Gastroesophageal sphincter (tissue), 4 donors: Measurements from ENCODE around the gene ITPRIPL2. TPM values are rescaled to one million over a fixed set of nuclear protein-coding genes. Genes with fewer than 3 reads are reported as not detected.

Source experiments
- ATAC-seq: fragments of 150-250 bp; one replicate; pipeline ENCODE4 v1.9.1; 2016; ENCODE audit warnings: mild to moderate bottlenecking, moderate library complexity
- H3K27ac ChIP-seq, 4 donors: fragments of 200-600 bp; sonication (generic) in 3 of 4; 1 replicate in 3 of 4; 2 replicates in 1 of 4; pipeline ENCODE4 v1.5.1; 2016 to 2019
- H3K27me3 ChIP-seq: fragments of 200-600 bp; sonication (generic); one replicate; pipeline ENCODE4 v1.5.1; 2019
- H3K36me3 ChIP-seq, 2 donors: fragments of 200-600 bp; sonication (generic); one replicate each; pipeline ENCODE4 v1.5.1; 2019; ENCODE audit warnings: control low read depth in 1 of 2
- H3K4me1 ChIP-seq, 3 donors: fragments of 200-600 bp; sonication (generic); 1 replicate in 2 of 3; 2 replicates in 1 of 3; pipeline ENCODE4 v1.5.1; 2016 to 2019; ENCODE audit warnings: control low read depth in 2 of 3
- H3K4me3 ChIP-seq, 2 donors: fragments of 200-600 bp; sonication (generic); one replicate each; pipeline ENCODE4 v1.5.1; 2019; ENCODE audit warnings: mild to moderate bottlenecking in 1 of 2, moderate library complexity in 1 of 2
- H3K9me3 ChIP-seq, 3 donors: fragments of 200-600 bp; sonication (generic); one replicate each; pipeline ENCODE4 v1.5.1; 2017 to 2019; ENCODE audit warnings: control low read depth in 2 of 3
- CTCF ChIP-seq, 4 experiments: fragments of 200-600 bp in 2 of 4; fragments of 450-650 bp in 2 of 4; sonication (generic) in 1 of 4; IDR thresholded peaks; one replicate each; pipeline ENCODE4 v1.5.1; 2017 to 2019; ENCODE audit warnings: antibody characterized with exemption in 4 of 4, mild to moderate bottlenecking in 2 of 4, moderate library complexity in 2 of 4
- EP300 ChIP-seq: sonication (generic); formaldehyde crosslinking; IDR thresholded peaks from one replicate; pipeline ENCODE4 v1.6.1; 2017; ENCODE audit warnings: antibody characterized with exemption, mild to moderate bottlenecking
- POLR2A ChIP-seq, 2 donors: fragments of 450-650 bp; IDR thresholded peaks; one replicate each; pipeline ENCODE4 v1.6.1; 2017; ENCODE audit warnings: antibody characterized with exemption in 2 of 2, mild to moderate bottlenecking in 2 of 2, moderate library complexity in 1 of 2
- POLR2AphosphoS5 ChIP-seq: sonication (generic); formaldehyde crosslinking; IDR thresholded peaks from one replicate; pipeline ENCODE4 v1.6.1; 2017; ENCODE audit warnings: antibody characterized with exemption
- WGBS, 2 donors: methylation state at CpG; one replicate each; pipeline ENCODE4 v1.1.5; 2018; ENCODE audit warnings: low coverage in 1 of 2; 5-methylcytosine and 5-hydroxymethylcytosine counted together
- total RNA-seq, 4 donors: library from RNA; depleted of rRNA; stranded (reverse); fragments of >200 nt; gene quantifications; one replicate each; pipeline ENCODE4 v1.1.0, GENCODE V29; 2016

Gene ITPRIPL2
- total RNA-seq, 4 donors from 2014 or later, result 53.9 to 115 (median 69.2) TPM

GRCh38 chr16:19102187-19102872, 11.4 kb upstream of the ITPRIPL2 start:
- ATAC-seq, result no peak
- TF ChIP-seq POLR2AphosphoS5 (no peak), EP300 (no peak), CTCF (IDR thresholded peaks at IDR 0.05) (no peak), POLR2A (IDR thresholded peaks at IDR 0.05) (no peak)
- Histone ChIP-seq H3K9me3 (peaks cover 0 to 7% (median 0%) of the 10 kb centered on the region in 3 donors), H3K4me3 (no peak overlapping the region), H3K27me3 (no peaks in the 10 kb centered on the region), H3K36me3 (no peaks in the 10 kb centered on the region), H3K4me1 (no peaks in the 10 kb centered on the region), H3K27ac (no peak overlapping the region)
- WGBS, 2 donors, result 40 to 44% methylated on average over 9 to 12 of the region's 16 CpGs

GRCh38 chr16:19104607-19105006, 9.2 kb upstream of the ITPRIPL2 start:
- ATAC-seq, result no peak

GRCh38 chr16:19105131-19105530, 8.6 kb upstream of the ITPRIPL2 start:
- Histone ChIP-seq H3K4me3 (no peak overlapping the region), H3K36me3 (no peaks in the 10 kb centered on the region), H3K27ac (no peak overlapping the region), H3K4me1 (no peaks in the 10 kb centered on the region), H3K27me3 (no peaks in the 10 kb centered on the region), H3K9me3 (peaks cover 0 to 3% (median 0%) of the 10 kb centered on the region in 3 donors)
- 71 to 76% methylated on average over 3 to 5 of the region's 6 CpGs for WGBS, 2 donors
- no peak for ATAC-seq
- TF ChIP-seq POLR2A (IDR thresholded peaks at IDR 0.05) (no peak), EP300 (no peak), CTCF (IDR thresholded peaks at IDR 0.05) (no peak), POLR2AphosphoS5 (no peak)

More at GRCh38 chr16:19104607-19105006, 9.2 kb upstream of the ITPRIPL2 start:
- Histone ChIP-seq H3K36me3 (no peaks in the 10 kb centered on the region), H3K4me1 (no peaks in the 10 kb centered on the region), H3K4me3 (no peak overlapping the region), H3K9me3 (peaks cover 0 to 7% (median 0%) of the 10 kb centered on the region in 3 donors), H3K27me3 (no peaks in the 10 kb centered on the region), H3K27ac (no peak overlapping the region)
- 47 to 50% methylated on average over 2 of the region's 5 CpGs for WGBS, 2 donors
- TF ChIP-seq EP300, result no peak

- Histone ChIP-seq H3K27me3 (no peaks in the 10 kb centered on the region), H3K27ac (no peak overlapping the region), H3K9me3 (no peaks in the 10 kb centered on the region), H3K4me3 (no peak overlapping the region), H3K36me3 (no peaks in the 10 kb centered on the region), H3K4me1 (no peaks in the 10 kb centered on the region)
- TF ChIP-seq CTCF (IDR thresholded peaks at IDR 0.05) (no peak), EP300 (no peak), POLR2A (IDR thresholded peaks at IDR 0.05) (no peak), POLR2AphosphoS5 (no peak)
- ATAC-seq, result no peak
- 56 to 74% methylated on average over 8 to 10 of the region's 11 CpGs for WGBS, 2 donors
Measured at GRCh38 chr16:19105891-19106624, 7.7 kb upstream of the ITPRIPL2 start.

- no peak overlapping the region for H3K4me3 ChIP-seq
- no peak for ATAC-seq
Measured at GRCh38 chr16:19106625-19107020, 7.1 kb upstream of the ITPRIPL2 start.

More at GRCh38 chr16:19106625-19107020, 7.1 kb upstream of the ITPRIPL2 start:
- TF ChIP-seq CTCF (IDR thresholded peaks at IDR 0.05) (no peak), POLR2AphosphoS5 (no peak), EP300 (no peak), POLR2A (IDR thresholded peaks at IDR 0.05) (no peak)
- Histone ChIP-seq H3K27ac (no peak overlapping the region), H3K4me1 (no peaks in the 10 kb centered on the region), H3K27me3 (no peaks in the 10 kb centered on the region), H3K36me3 (no peaks in the 10 kb centered on the region), H3K9me3 (no peaks in the 10 kb centered on the region)
- WGBS, 2 donors, result 80 to 86% methylated on average over 2 of the region's 2 CpGs
